ENCODE measurements around the gene MLH3. TPM values are rescaled to one million over a fixed set of nuclear protein-coding genes. Genes with fewer than 3 reads are reported as not detected.
A peak's percentile ranks its signal among the peaks of the same experiment; 100 is the strongest.

Gene MLH3
- total RNA-seq, 1 donor from 2014 or later, result 28.2 TPM

DNA sequence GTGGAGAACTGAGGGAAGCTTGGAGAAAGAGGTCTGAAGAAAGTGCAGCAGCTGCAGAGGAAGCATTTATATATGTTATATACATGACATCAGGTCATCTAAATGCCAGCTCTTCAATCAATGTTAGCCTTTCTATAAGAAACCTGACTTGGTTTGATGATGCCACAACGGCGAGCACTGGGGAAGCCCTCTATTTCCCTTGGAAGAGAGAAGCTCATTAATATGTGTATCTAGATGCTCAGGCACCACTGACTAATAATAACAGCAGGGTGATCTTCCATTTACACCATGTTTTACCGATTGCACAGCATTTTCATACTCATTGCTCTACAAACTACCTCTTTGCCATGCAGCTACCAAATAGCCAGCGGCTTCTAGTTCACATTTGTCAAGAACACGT lies 11.7 kb upstream of the MLH3 start:
- Mint-ChIP-seq H3K36me3 (ENCODE audit: low read depth) (peaks cover 39% of the 10 kb centered on the region), H3K4me1 (ENCODE audit: low read depth) (peaks cover 27% of the 10 kb centered on the region), H3K27ac (peak overlapping the region; percentile 94), H3K27me3 (ENCODE audit: low read depth) (no peaks in the 10 kb centered on the region), H3K4me3 (ENCODE audit: low read depth) (peak overlapping the region; percentile 99), H3K9me3 (peaks cover 3% of the 10 kb centered on the region)
- no peak for DNase-seq (ENCODE audit: low spot score)
- intact Hi-C loops (cut with micrococcal nuclease), result loop anchor here (1.0 to 5.0 kb wide), 2 partner anchors 12 to 61 kb away; partner anchors contain the start of genes EIF2B2 and MLH3

DNA sequence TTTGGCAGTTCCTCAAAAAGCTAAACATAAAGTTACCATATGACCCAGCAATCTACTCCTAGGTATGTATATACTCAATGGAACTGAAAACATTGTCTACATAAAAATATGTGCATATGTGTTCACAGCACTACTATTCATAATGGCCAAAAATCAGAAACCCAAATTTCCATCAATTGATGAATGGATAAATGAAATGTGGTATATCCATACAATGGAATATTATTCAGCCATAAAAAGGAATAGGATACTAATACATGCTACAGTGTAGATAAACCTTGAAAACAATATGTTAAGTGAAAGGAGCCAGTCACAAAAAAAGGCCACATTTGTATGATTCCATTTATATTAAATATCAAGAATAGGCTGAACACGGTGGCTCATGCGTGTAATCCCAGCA lies 9.2 kb upstream of the MLH3 start:
- no peak for DNase-seq (ENCODE audit: low spot score)
- Mint-ChIP-seq H3K27ac (no peak overlapping the region), H3K4me3 (ENCODE audit: low read depth) (no peak overlapping the region), H3K4me1 (ENCODE audit: low read depth) (peaks cover 34% of the 10 kb centered on the region), H3K27me3 (ENCODE audit: low read depth) (no peaks in the 10 kb centered on the region), H3K9me3 (peaks cover 3% of the 10 kb centered on the region), H3K36me3 (ENCODE audit: low read depth) (peaks cover 56% of the 10 kb centered on the region)
- intact Hi-C loops (cut with micrococcal nuclease), result loop anchor here (5.0 kb wide), 1 partner anchor 58 kb away; the partner anchor contains the start of gene EIF2B2

GRCh38 chr14:75059642-75060041 lies 8.4 kb upstream of the MLH3 start:
- no peak for DNase-seq (ENCODE audit: low spot score)
- peaks cover 32% of the 10 kb centered on the region for H3K4me1 Mint-ChIP-seq (ENCODE audit: low read depth)
- H3K36me3 Mint-ChIP-seq (ENCODE audit: low read depth), result peaks cover 60% of the 10 kb centered on the region
- H3K4me3 Mint-ChIP-seq (ENCODE audit: low read depth), result no peak overlapping the region
- intact Hi-C loops (cut with micrococcal nuclease), result loop anchor here (5.0 kb wide), 1 partner anchor 57 kb away; the partner anchor contains the start of gene EIF2B2
- H3K27me3 Mint-ChIP-seq (ENCODE audit: low read depth), result no peaks in the 10 kb centered on the region
- no peak overlapping the region for H3K27ac Mint-ChIP-seq
- H3K9me3 Mint-ChIP-seq, result peaks cover 3% of the 10 kb centered on the region

GRCh38 chr14:75054421-75054820 lies 3.2 kb upstream of the MLH3 start:
- Mint-ChIP-seq H3K9me3 (no peaks in the 10 kb centered on the region), H3K27ac (no peak overlapping the region), H3K36me3 (ENCODE audit: low read depth) (peaks cover 63% of the 10 kb centered on the region), H3K4me3 (ENCODE audit: low read depth) (no peak overlapping the region), H3K4me1 (ENCODE audit: low read depth) (peaks cover 47% of the 10 kb centered on the region), H3K27me3 (ENCODE audit: low read depth) (no peaks in the 10 kb centered on the region)
- intact Hi-C loops (cut with micrococcal nuclease), result no loop called here
- DNase-seq (ENCODE audit: low spot score), result no peak

DNA sequence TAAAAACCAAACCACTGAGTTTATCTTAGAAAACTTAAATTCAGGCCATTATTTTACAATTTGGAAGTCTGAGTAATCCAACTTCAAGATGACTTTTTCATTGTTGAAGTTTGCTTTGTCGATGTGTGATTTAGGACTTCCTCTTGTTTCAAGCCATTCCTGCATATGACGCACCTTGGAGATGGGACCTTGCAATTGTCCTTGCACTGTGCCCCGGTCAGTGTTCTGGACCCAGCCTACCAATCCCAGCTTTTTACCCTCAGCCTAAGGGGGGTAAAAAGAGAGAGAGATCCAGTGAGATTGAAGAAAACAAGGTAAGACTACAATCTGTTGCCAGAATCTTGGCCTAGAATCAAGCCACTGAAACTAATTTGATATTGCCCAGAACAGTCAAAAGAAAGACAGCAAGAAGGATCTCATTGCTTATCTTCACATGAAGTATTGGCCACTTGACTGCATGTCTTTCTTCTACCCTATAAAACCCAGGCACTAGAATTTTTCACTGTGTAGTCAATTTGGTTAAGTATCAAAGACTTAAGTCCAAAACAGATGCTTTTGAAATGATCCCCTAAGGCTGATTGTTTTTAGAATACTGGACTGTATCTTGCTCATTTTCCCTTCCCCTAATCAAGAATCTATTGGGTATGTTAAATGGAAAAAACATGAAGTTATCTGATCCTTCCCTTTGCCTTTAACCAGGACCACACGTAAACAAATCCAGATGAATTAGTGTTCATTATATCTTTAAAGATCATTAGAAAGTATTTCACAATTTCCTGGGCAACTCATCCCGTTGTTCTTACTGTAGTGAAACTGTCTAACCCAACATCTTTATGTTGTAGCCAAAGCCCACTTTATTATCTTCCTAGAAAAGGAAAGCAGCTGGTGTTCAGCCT lies 2.4 kb upstream of the MLH3 start:
- Mint-ChIP-seq H3K4me3 (ENCODE audit: low read depth) (no peak overlapping the region), H3K27me3 (ENCODE audit: low read depth) (no peaks in the 10 kb centered on the region), H3K27ac (peak overlapping the region; percentile 69), H3K9me3 (no peaks in the 10 kb centered on the region), H3K4me1 (ENCODE audit: low read depth) (peaks cover 46% of the 10 kb centered on the region), H3K36me3 (ENCODE audit: low read depth) (peaks cover 64% of the 10 kb centered on the region)
- intact Hi-C loops (cut with micrococcal nuclease), result no loop called here
- no peak for DNase-seq (ENCODE audit: low spot score)

DNA sequence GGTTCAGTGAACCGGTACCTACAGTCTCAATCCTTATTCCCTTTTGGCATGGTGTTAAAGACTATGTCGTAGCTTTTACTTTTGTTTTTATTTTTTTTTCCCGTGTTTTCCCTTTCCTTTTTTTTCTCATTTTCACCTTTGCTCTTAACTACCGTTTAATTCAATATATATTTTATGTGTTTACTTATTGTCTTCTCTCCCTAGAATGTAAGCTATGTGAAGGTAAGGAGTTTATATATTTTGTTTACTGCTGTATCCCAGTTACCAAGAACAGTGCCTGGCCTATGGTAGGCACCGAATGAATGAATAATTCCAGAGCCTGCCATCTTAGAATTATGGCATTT lies 261 bp upstream of the MLH3 start:
- no peak for DNase-seq (ENCODE audit: low spot score)
- H3K4me3 Mint-ChIP-seq (ENCODE audit: low read depth), result peak overlapping the region; percentile 88
- no peaks in the 10 kb centered on the region for H3K9me3 Mint-ChIP-seq
- peak overlapping the region; percentile 93 for H3K27ac Mint-ChIP-seq
- intact Hi-C loops (cut with micrococcal nuclease), result loop anchor here (1.0 kb wide), 1 partner anchor 12 kb away; no protein-coding TSS in a partner anchor
- H3K36me3 Mint-ChIP-seq (ENCODE audit: low read depth), result peaks cover 74% of the 10 kb centered on the region
- H3K27me3 Mint-ChIP-seq (ENCODE audit: low read depth), result no peaks in the 10 kb centered on the region
- H3K4me1 Mint-ChIP-seq (ENCODE audit: low read depth), result peaks cover 64% of the 10 kb centered on the region

GRCh38 chr14:75049731-75050201 lies 1.5 kb downstream of the MLH3 start:
- Mint-ChIP-seq H3K4me3 (ENCODE audit: low read depth) (peak overlapping the region; percentile 88), H3K4me1 (ENCODE audit: low read depth) (peaks cover 62% of the 10 kb centered on the region), H3K9me3 (no peaks in the 10 kb centered on the region), H3K36me3 (ENCODE audit: low read depth) (peaks cover 71% of the 10 kb centered on the region), H3K27ac (no peak overlapping the region), H3K27me3 (ENCODE audit: low read depth) (no peaks in the 10 kb centered on the region)
- DNase-seq (ENCODE audit: low spot score), result no peak
- intact Hi-C loops (cut with micrococcal nuclease), result loop anchor here (5.0 kb wide), 1 partner anchor 37 kb away; no protein-coding TSS in a partner anchor

DNA sequence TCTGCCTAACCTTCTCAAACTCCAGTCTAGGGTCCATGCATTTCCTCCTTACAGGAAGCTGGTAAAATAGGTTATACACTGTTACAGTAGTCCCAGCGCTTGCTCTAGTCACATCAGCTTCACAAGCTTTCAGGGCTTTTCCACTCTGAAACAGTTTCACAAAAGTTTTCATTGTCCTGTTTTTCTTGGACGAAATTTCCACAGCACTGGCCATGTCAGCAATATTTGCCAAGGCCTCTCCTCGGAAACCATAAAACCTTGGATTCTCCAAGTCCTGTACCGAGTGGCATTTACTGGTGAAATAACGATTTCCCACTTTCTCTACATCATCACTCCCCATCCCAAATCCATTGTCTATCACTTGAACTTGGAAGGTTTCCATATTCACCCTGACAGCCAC lies 2.1 kb downstream of the MLH3 start:
- no peaks in the 10 kb centered on the region for H3K9me3 Mint-ChIP-seq
- H3K4me3 Mint-ChIP-seq (ENCODE audit: low read depth), result no peak overlapping the region
- intact Hi-C loops (cut with micrococcal nuclease), result loop anchor here (5.0 kb wide), 1 partner anchor 37 kb away; no protein-coding TSS in a partner anchor
- H3K4me1 Mint-ChIP-seq (ENCODE audit: low read depth), result peaks cover 66% of the 10 kb centered on the region
- H3K27ac Mint-ChIP-seq, result no peak overlapping the region
- H3K27me3 Mint-ChIP-seq (ENCODE audit: low read depth), result no peaks in the 10 kb centered on the region
- DNase-seq (ENCODE audit: low spot score), result no peak
- H3K36me3 Mint-ChIP-seq (ENCODE audit: low read depth), result peaks cover 72% of the 10 kb centered on the region

DNA sequence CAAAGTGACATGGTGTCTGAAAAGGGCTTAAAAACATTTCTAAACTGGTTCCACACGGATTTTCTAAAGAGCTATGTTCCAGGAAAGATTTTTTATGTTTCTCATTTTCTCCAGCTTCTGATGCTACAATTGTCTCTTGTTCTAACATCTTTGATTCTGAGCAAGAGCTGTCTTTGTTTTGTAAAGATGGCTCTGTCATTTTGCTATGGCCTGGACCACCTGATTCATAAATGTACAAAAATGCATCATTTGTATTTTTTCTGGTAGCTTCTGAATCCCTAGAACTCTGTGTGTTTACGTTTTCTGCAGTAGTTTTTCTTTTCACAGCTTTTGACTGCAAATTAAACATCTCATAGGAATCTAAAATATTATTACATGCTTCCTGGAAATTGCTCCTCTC lies 3.2 kb downstream of the MLH3 start:
- Mint-ChIP-seq H3K9me3 (no peaks in the 10 kb centered on the region), H3K27ac (no peak overlapping the region), H3K36me3 (ENCODE audit: low read depth) (peaks cover 67% of the 10 kb centered on the region), H3K4me3 (ENCODE audit: low read depth) (no peak overlapping the region), H3K27me3 (ENCODE audit: low read depth) (no peaks in the 10 kb centered on the region), H3K4me1 (ENCODE audit: low read depth) (peaks cover 56% of the 10 kb centered on the region)
- DNase-seq (ENCODE audit: low spot score), result no peak
- intact Hi-C loops (cut with micrococcal nuclease), result loop anchor here (5.0 kb wide), 1 partner anchor 36 kb away; no protein-coding TSS in a partner anchor

GRCh38 chr14:75047506-75047905 lies 3.8 kb downstream of the MLH3 start:
- no peaks in the 10 kb centered on the region for H3K27me3 Mint-ChIP-seq (ENCODE audit: low read depth)
- H3K4me3 Mint-ChIP-seq (ENCODE audit: low read depth), result no peak overlapping the region
- H3K36me3 Mint-ChIP-seq (ENCODE audit: low read depth), result peaks cover 63% of the 10 kb centered on the region
- DNase-seq (ENCODE audit: low spot score), result no peak
- H3K27ac Mint-ChIP-seq, result no peak overlapping the region
- no peaks in the 10 kb centered on the region for H3K9me3 Mint-ChIP-seq
- H3K4me1 Mint-ChIP-seq (ENCODE audit: low read depth), result peaks cover 50% of the 10 kb centered on the region
- intact Hi-C loops (cut with micrococcal nuclease), result loop anchor here (5.0 kb wide), 1 partner anchor 35 kb away; no protein-coding TSS in a partner anchor

DNA sequence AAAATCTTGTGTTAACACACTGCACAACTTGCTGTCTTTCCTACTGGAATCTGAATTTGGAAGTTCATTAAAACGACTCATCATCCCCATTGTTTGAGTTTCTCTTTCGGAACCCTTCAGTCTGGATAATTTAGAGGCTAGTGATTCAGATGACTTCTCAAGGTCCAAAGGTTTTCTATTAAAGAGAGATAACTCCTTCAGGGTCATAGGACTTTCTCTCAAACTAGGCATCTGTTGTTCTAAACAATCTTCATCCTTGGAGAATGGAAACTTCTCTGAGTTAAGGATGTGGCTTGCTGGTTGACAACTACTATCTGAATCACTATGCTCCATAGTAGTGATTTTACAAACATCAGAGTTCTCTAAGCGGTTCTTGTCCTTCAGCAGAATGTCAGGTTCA lies 4.4 kb downstream of the MLH3 start:
- Mint-ChIP-seq H3K36me3 (ENCODE audit: low read depth) (peaks cover 69% of the 10 kb centered on the region), H3K4me1 (ENCODE audit: low read depth) (peaks cover 46% of the 10 kb centered on the region), H3K27ac (peak overlapping the region; percentile 66), H3K9me3 (no peaks in the 10 kb centered on the region), H3K4me3 (ENCODE audit: low read depth) (no peak overlapping the region), H3K27me3 (ENCODE audit: low read depth) (no peaks in the 10 kb centered on the region)
- intact Hi-C loops (cut with micrococcal nuclease), result loop anchor here (5.0 kb wide), 1 partner anchor 35 kb away; no protein-coding TSS in a partner anchor
- DNase-seq (ENCODE audit: low spot score), result no peak

DNA sequence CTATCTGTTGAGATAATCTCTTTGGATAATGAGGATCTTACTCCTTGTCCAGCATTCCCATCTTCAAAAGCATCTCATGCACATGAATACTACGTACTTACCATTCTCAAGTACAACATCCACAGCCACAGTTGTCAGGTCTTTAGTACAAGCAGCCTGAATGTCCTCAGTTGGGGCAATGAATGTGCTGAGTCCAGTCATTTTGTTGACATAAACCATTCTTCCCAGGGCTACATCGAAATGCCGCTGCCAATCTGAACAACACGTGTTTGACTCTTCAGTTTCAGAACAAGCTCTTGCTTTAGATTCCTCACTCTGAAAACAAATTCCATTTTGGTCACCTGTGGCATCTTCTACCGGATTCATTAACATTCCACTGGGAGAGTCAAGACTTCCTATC lies 5.0 kb downstream of the MLH3 start:
- Mint-ChIP-seq H3K4me3 (ENCODE audit: low read depth) (no peak overlapping the region), H3K27me3 (ENCODE audit: low read depth) (no peaks in the 10 kb centered on the region), H3K4me1 (ENCODE audit: low read depth) (peaks cover 42% of the 10 kb centered on the region), H3K27ac (no peak overlapping the region), H3K36me3 (ENCODE audit: low read depth) (peaks cover 70% of the 10 kb centered on the region), H3K9me3 (no peaks in the 10 kb centered on the region)
- no peak for DNase-seq (ENCODE audit: low spot score)
- intact Hi-C loops (cut with micrococcal nuclease), result loop anchor here (5.0 kb wide), 1 partner anchor 34 kb away; no protein-coding TSS in a partner anchor

DNA sequence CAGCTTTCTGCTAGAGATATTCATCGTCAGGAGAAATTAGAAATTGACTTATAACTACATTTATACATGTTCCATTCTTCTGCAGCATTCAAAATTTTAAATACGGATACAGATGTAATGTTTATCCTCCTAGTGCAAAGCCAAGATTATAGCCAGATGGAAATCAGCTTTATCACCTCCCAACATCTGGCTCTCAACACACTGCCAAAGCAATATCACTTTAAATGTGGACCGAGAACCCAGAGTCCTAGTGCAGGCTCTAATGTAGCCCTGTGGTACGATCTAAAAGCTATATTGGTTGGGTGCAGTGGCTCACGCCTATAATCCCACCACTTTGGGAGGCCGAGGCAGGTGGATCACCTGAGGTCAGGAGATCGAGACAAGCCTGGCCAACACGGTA lies 6.5 kb downstream of the MLH3 start:
- H3K4me1 Mint-ChIP-seq (ENCODE audit: low read depth), result peaks cover 32% of the 10 kb centered on the region
- intact Hi-C loops (cut with micrococcal nuclease), result loop anchor here (5.0 kb wide), 1 partner anchor 32 kb away; no protein-coding TSS in a partner anchor
- H3K27ac Mint-ChIP-seq, result no peak overlapping the region

More for the DNA sequence above, 6.5 kb downstream of the MLH3 start:
- Mint-ChIP-seq H3K9me3 (no peaks in the 10 kb centered on the region), H3K4me3 (ENCODE audit: low read depth) (no peak overlapping the region), H3K36me3 (ENCODE audit: low read depth) (peaks cover 69% of the 10 kb centered on the region), H3K27me3 (ENCODE audit: low read depth) (no peaks in the 10 kb centered on the region)
- DNase-seq (ENCODE audit: low spot score), result no peak

Measured in activated T-helper 2 cell treated with anti-CD3 and anti-CD28 coated beads, Interferon-gamma antibody, Interleukin-2, Interleukin-4, amounts not matched to agents 10 μg/mL and 5 μg/mL and 100 μg/mL, durations not matched to agents 14 hours and 24 hours and 36 hours (primary cell).